ENCODE measurements around the gene PRR7. TPM values are rescaled to one million over a fixed set of nuclear protein-coding genes. Genes with fewer than 3 reads are reported as not detected.
"Not testable (repeated sequence)": the region's sequence is repeated elsewhere in the genome, so short reads cannot be mapped to it uniquely, and the experiment has no call there.

PRR7 gene
- total RNA-seq, 1 experiment from 2014 or later, result 55.4 TPM

- no peak for DNase-seq (ENCODE audit: low read depth)
Observed at GRCh38 chr5:177483994-177484901, 37.6 kb downstream of the PRR7 start.

- no peak for DNase-seq (ENCODE audit: low read depth)
Observed at GRCh38 chr5:177484902-177485549, 38.4 kb downstream of the PRR7 start.

GRCh38 chr5:177485753-177486152 is 39.1 kb downstream of the PRR7 start:
- not testable (repeated sequence) for DNase-seq (ENCODE audit: low read depth)

- DNase-seq (ENCODE audit: low read depth), result no peak
Observed at GRCh38 chr5:177486256-177486655, 39.6 kb downstream of the PRR7 start.

GRCh38 chr5:177487144-177487543 is 40.5 kb downstream of the PRR7 start:
- DNase-seq (ENCODE audit: low read depth), result no peak

- no peak for DNase-seq (ENCODE audit: low read depth)
Observed at GRCh38 chr5:177487975-177488374, 41.4 kb downstream of the PRR7 start.

GRCh38 chr5:177489119-177489716 is 42.6 kb downstream of the PRR7 start:
- no peak for DNase-seq (ENCODE audit: low read depth)

- DNase-seq (ENCODE audit: low read depth), result no peak
Observed at GRCh38 chr5:177490311-177490991, 43.8 kb downstream of the PRR7 start.

GRCh38 chr5:177490992-177491391 is 44.4 kb downstream of the PRR7 start:
- DNase-seq (ENCODE audit: low read depth), result no peak

GRCh38 chr5:177491429-177491945 is 44.9 kb downstream of the PRR7 start:
- no peak for DNase-seq (ENCODE audit: low read depth)

GRCh38 chr5:177491983-177492746 is 45.6 kb downstream of the PRR7 start:
- DNase-seq (ENCODE audit: low read depth), result no peak

GRCh38 chr5:177492841-177493240 is 46.2 kb downstream of the PRR7 start:
- no peak for DNase-seq (ENCODE audit: low read depth)

- DNase-seq (ENCODE audit: low read depth), result no peak
Observed at GRCh38 chr5:177493795-177494345, 47.3 kb downstream of the PRR7 start.

- peak; percentile 79 for DNase-seq (ENCODE audit: low read depth)
Observed at GRCh38 chr5:177494346-177495195, 48.0 kb downstream of the PRR7 start.

GRCh38 chr5:177495243-177496060 is 48.8 kb downstream of the PRR7 start:
- peak; percentile 94 for DNase-seq (ENCODE audit: low read depth)

- peak; percentile 59 for DNase-seq (ENCODE audit: low read depth)
Observed at GRCh38 chr5:177496070-177496726, 49.6 kb downstream of the PRR7 start.

- peak; percentile 90 for DNase-seq (ENCODE audit: low read depth)
Observed at GRCh38 chr5:177496727-177497291, 50.2 kb downstream of the PRR7 start.
